IPS DF 6.9 (cell line): ENCODE measurements around the gene RCAN2.

Experiments used
- DNase-seq: peaks from one replicate; pipeline ENCODE4 v3.0.0-alpha.2; 2013; ENCODE audit warnings: low read depth, low spot score
- H3K27ac ChIP-seq: one replicate; pipeline ENCODE4 v1.5.1; 2013; ENCODE audit warnings: low read length, control low read depth
- H3K27me3 ChIP-seq: 2 replicates; pipeline ENCODE4 v1.6.1; 2013; ENCODE audit warnings: mild to moderate bottlenecking, low read length; ENCODE audit not compliant: control insufficient read depth, insufficient read depth
- H3K36me3 ChIP-seq: 2 replicates; pipeline ENCODE4 v1.6.1; 2013; ENCODE audit warnings: low read length; ENCODE audit not compliant: control insufficient read depth, insufficient read depth
- H3K4me1 ChIP-seq: 2 replicates; pipeline ENCODE4 v1.6.1; 2013; ENCODE audit warnings: low read length; ENCODE audit not compliant: control insufficient read depth, insufficient read depth
- H3K4me3 ChIP-seq: 2 replicates; pipeline ENCODE4 v1.5.1; 2013; ENCODE audit warnings: mild to moderate bottlenecking, low read length
- H3K9me3 ChIP-seq: 2 replicates; pipeline ENCODE4 v1.6.1; 2013; ENCODE audit warnings: low read length, inconsistent platforms; ENCODE audit not compliant: control insufficient read depth, insufficient read depth
- WGBS: extraction: QIAGEN DNeasy Blood & Tissue Kit; methylation state at CpG from one replicate; pipeline ENCODE4 v1.1.7; 2013; ENCODE audit warnings: mixed read lengths, missing lambda C conversion rate; ENCODE audit not compliant: insufficient read length, insufficient coverage; 5-methylcytosine and 5-hydroxymethylcytosine counted together

The RCAN2 gene

DNA sequence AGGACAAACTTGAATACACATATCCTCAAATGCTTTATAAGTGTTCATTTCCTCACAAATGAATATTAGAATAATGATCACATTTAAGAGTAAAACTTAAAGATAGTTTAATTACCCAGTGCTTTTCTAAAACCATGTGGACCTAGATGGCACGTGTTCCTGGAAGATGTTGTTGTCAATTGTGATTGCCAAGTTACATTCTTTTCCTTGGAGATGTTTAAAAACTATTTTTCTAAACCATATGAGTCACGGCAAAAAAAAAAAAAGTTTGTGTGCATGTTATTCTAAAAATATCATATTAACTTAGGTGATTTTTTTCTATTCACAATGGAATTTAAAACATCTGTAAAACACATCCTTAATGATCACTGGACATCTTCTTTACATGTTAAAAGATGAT lies 51.1 kb downstream of the RCAN2 start:
- H3K4me1 ChIP-seq: no peaks in the 10 kb centered on the region
- DNase-seq: no peak
- H3K4me3 ChIP-seq: no peak overlapping the region
- H3K27ac ChIP-seq: no peak overlapping the region
- H3K36me3 ChIP-seq: no peaks in the 10 kb centered on the region
- no CpG with 5 or more reads among the region's 2 CpGs for WGBS
- H3K27me3 ChIP-seq: no peaks in the 10 kb centered on the region
- H3K9me3 ChIP-seq: no peaks in the 10 kb centered on the region

DNA sequence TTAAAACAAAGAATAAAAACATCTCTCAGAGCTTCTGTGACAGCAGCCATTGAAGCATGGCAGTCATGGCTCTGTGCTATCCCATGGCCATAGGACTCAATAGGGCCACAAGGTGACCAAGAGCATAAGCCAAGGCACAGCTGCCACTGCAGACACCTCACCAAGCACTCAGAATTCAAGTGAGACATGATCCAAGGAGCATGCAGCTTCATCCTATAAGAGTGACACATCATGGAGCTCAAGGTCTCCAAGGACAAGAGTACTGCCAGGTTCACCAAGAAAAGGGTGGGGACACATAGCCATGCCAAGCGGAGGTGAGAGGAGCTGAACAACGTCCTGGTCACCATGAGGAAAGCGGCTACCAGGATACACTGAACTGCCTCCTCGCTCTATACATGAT lies 53.0 kb downstream of the RCAN2 start:
- Histone ChIP-seq H3K9me3 (no peaks in the 10 kb centered on the region), H3K4me1 (no peaks in the 10 kb centered on the region; the same call in 1 of the 2 replicates), H3K36me3 (no peaks in the 10 kb centered on the region), H3K27me3 (no peaks in the 10 kb centered on the region), H3K4me3 (no peak overlapping the region), H3K27ac (no peak overlapping the region)
- WGBS: no CpG with 5 or more reads among the region's 4 CpGs
- no peak for DNase-seq

DNA sequence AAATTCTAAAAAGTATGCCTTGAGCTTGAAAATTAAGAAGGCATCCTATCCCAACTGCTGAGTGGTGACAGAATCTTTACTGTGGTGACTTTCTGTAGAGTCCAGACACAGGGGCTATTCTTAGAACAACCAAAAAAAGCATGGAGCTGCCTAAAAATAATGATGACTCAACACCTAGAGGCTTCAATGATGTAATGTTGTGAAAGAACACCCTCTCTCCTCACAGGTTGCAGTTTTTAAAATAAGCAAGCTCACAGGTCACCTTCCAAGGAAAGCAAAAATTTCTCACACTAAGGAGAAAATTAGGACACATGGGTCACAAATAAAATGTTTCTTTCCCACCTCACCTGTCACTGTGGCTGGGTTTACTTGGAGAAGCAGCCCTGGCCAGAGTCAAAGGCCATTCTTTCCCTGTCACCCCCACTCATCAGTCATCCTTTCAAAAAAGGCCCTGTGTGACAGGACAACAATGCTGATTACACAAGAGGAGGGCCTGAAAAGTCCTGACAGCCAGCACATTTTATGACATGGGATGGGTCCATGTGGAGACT lies 53.5 kb downstream of the RCAN2 start:
- DNase-seq: no peak
- Histone ChIP-seq H3K27me3 (no peaks in the 10 kb centered on the region), H3K4me1 (no peaks in the 10 kb centered on the region; the same call in 1 of the 2 replicates), H3K9me3 (no peaks in the 10 kb centered on the region), H3K36me3 (no peaks in the 10 kb centered on the region), H3K27ac (no peak overlapping the region), H3K4me3 (no peak overlapping the region)

DNA sequence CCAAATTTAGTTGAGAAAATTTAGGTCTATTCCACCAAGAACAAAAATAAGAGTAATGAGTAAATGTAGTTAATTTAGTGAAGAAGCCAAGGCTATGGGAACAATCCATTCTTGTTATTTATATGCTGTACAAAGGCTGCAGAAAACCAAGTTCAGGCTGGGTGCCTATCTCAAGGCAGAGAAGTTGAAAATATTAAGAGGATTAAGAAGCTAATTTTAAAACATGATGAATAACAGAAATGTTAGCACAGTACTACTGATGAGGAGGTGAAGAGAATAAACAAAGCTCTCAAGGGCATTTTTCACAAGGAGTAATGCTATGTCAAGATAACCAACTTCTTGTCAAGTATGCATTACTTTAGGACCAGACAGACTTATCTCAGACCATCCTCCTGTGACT lies 68.6 kb downstream of the RCAN2 start:
- Histone ChIP-seq H3K36me3 (no peaks in the 10 kb centered on the region), H3K27me3 (no peaks in the 10 kb centered on the region), H3K4me3 (no peak overlapping the region), H3K4me1 (no peaks in the 10 kb centered on the region), H3K9me3 (no peaks in the 10 kb centered on the region), H3K27ac (no peak overlapping the region)
- DNase-seq: no peak

DNA sequence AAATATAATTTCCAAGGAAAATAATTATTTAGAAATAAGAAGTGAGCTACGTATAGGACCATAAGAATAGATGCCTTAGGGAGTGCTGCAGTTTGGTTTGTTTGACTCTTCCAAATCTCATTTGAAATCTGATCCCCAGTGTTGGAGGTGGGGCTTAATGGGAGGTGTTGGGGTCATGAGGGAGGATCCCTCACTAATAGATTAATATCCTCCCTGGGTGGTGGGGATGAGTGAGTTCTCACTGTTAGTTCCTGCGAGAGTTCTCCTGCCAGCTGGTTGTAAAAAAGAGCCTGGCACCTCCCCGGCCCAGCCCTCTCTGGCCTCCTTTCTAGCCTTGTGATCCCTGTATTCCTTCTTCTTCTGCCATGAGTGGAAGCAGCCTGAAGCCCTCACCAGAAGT lies 69.3 kb downstream of the RCAN2 start:
- Histone ChIP-seq H3K27ac (no peak overlapping the region), H3K27me3 (no peaks in the 10 kb centered on the region), H3K9me3 (no peaks in the 10 kb centered on the region), H3K4me3 (no peak overlapping the region), H3K4me1 (no peaks in the 10 kb centered on the region), H3K36me3 (no peaks in the 10 kb centered on the region)
- no CpG with 5 or more reads among the region's 3 CpGs for WGBS
- DNase-seq: no peak

DNA sequence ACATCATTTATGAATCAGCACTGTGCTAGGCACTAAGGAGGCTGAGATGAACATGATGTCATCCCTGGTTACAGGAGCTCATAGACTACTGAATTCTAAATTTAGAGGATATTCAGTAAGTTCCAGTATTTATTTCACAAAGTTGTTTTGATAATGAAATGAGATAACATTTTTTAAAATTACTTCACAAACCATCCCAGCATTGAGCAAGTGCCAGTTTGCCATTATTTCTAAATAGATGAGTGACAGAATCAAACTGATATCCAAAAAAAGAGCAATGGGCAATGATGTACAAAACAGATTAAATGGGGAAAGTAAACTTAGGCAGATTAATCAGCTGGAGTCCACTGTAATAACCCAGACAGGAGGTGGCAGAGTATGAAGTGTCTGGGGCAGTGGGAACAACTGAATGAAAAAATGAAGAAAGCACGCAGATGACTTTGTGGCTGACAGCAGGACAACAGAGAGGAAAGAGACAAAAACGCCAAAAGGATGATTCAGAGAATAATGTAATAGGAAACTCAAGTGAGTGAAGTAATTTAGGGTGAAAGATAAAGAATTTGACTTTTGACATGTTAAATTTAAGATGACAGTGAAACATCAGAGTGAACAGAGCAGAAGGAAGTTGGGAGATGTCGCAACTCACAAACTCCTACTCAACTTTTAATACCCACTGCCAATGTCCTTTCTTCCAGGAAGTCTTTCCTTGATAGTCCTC lies 70.2 kb downstream of the RCAN2 start:
- Histone ChIP-seq H3K4me3 (no peak overlapping the region), H3K36me3 (no peaks in the 10 kb centered on the region), H3K9me3 (no peaks in the 10 kb centered on the region), H3K27ac (no peak overlapping the region), H3K27me3 (no peaks in the 10 kb centered on the region), H3K4me1 (no peaks in the 10 kb centered on the region)
- WGBS: no CpG with 5 or more reads among the region's 3 CpGs
- DNase-seq: no peak

DNA sequence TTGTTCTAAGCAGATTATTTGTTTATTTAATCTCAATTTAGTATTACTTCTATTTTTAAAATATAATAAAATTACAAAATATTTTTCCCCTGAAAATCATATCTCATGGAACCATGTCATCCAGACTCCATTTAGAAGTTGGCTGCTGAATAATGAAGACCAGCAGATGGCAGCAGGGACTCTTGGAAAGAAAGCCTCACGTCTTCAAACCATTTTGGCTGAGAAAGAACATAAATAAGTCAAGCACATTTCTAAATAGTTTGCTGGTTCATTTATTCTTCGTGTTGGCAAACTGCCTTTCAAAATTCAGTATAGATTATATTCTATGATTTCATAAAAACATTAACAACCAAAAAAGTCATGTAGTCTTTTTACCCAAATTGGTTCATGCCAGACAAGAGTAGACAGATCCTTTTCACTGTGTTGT lies 71.7 kb downstream of the RCAN2 start:
- H3K36me3 ChIP-seq: no peaks in the 10 kb centered on the region
- H3K9me3 ChIP-seq: no peaks in the 10 kb centered on the region
- no peak overlapping the region for H3K4me3 ChIP-seq
- no peaks in the 10 kb centered on the region for H3K4me1 ChIP-seq
- H3K27ac ChIP-seq: no peak overlapping the region
- DNase-seq: no peak
- no CpG with 5 or more reads among the region's 2 CpGs for WGBS
- H3K27me3 ChIP-seq: no peaks in the 10 kb centered on the region

DNA sequence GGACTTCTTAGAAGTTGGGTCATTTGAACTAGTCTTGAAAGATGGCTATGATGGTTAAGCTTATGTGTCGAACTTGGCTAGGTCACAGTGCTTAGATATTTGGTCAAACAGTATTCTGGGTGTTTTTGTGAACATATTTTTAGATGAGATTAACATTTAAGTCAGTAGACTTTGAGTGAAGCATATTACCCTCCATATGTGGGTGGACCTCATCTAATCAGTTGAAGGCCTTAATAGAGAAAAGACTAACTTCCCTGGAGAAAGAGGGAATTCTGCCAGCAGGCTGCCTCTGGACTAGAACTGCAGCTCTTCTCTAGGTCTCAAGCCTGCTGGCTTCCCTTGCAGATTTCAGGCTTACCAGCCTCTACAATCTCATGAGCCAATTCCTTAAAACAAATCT lies 76.9 kb downstream of the RCAN2 start:
- Histone ChIP-seq H3K36me3 (no peaks in the 10 kb centered on the region), H3K4me1 (no peaks in the 10 kb centered on the region), H3K9me3 (no peaks in the 10 kb centered on the region), H3K27me3 (no peaks in the 10 kb centered on the region), H3K27ac (no peak overlapping the region), H3K4me3 (no peak overlapping the region)
- WGBS: no CpG with 5 or more reads among the region's 1 CpG
- DNase-seq: no peak

DNA sequence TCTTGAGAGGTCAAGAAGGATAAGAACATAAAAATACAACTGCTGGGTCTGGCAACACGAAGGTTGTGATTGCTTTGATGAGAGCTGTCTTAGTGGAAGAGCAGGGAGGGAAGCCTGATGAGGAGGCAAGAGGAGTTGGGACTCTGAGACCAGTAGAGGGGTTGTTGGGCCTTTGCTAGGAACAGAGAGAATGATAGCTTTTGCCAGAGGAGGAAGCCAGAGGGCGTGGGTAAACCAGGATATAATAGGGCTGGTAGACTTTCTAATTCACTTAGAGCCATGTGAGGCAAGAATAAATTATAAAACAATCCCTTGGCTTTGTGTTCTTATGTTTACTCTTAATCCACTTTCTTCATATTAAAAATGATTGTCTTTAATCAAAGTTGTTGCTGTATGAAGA lies 78.6 kb downstream of the RCAN2 start:
- no CpG with 5 or more reads among the region's 2 CpGs for WGBS
- Histone ChIP-seq H3K4me1 (no peaks in the 10 kb centered on the region), H3K27ac (no peak overlapping the region), H3K4me3 (no peak overlapping the region), H3K9me3 (no peaks in the 10 kb centered on the region), H3K27me3 (no peaks in the 10 kb centered on the region), H3K36me3 (no peaks in the 10 kb centered on the region)
- no peak for DNase-seq

DNA sequence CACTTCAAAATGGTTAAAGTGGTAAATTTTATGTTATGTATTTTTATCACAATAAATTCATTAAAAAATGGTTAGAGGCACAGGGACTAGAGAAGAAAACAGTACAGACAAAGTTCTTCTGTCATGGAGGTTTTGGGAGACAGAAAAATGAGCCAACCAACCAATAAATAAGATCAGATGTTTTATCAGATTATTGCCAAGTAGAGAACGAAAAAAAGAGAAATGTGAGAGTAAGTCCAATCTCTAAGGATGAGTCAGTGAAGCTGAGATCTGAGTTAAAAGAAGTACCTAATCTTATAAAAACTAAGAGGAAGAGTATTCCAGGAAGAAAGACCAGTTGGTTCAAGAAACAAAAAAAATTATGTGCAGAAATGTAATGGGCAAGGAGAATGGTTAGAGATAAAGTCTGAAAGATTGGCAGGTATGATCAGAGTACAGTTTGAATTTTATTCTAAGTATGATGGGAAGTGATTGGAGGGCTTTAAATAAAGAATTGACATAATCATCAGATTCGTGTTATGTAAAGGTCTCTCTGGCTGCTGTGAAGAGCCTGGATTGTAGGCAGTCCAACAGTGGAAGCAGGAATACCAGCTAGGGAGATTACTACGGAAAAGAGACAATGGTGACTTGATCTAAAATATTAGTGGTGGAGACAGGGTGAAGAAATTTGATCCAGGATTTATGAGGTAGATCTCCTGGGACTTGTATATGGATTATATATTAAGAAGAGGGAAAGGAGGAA lies 79.6 kb downstream of the RCAN2 start:
- no peak overlapping the region for H3K27ac ChIP-seq
- DNase-seq: no peak
- H3K27me3 ChIP-seq: no peaks in the 10 kb centered on the region
- WGBS: no CpG with 5 or more reads among the region's 3 CpGs
- no peaks in the 10 kb centered on the region for H3K9me3 ChIP-seq
- no peak overlapping the region for H3K4me3 ChIP-seq
- H3K4me1 ChIP-seq: no peaks in the 10 kb centered on the region
- H3K36me3 ChIP-seq: no peaks in the 10 kb centered on the region
